Naive thymus-derived CD4-positive, alpha-beta T cell (primary cell): ENCODE results near the gene NDEL1. TPM values are rescaled to one million over a fixed set of nuclear protein-coding genes. Genes with fewer than 3 reads are reported as not detected.
A peak's percentile ranks its signal among the peaks of the same experiment; 100 is the strongest.

Experiments used
- ATAC-seq: fragments of 150-1000 bp; cut with Tn5 transposase; 2 replicates; pipeline ENCODE4 v1.10.0; 2021; ENCODE audit warnings: mild to moderate bottlenecking, moderate library complexity
- CTCF ChIA-PET: fragments of 350-600 bp; sonication (Branson Sonifier 250); formaldehyde crosslinking; loops from one replicate; lab custom pipeline; 2021; ENCODE audit warnings: antibody characterized with exemption; lab: Charles Lee
- POLR2A ChIA-PET: fragments of 350-600 bp; sonication (Branson Sonifier 250); formaldehyde crosslinking; loops from one replicate; lab custom pipeline; 2021; ENCODE audit warnings: antibody characterized with exemption, inconsistent platforms; lab: Charles Lee
- DNase-seq, 9 donors: peaks; one replicate each; pipeline versions ENCODE4 v3.0.0 to v3.0.0-alpha.2; 2020 to 2022; ENCODE audit warnings: mixed read lengths in 1 of 9
- H3K27ac ChIP-seq: one replicate; pipeline ENCODE4 v1.7.0; 2013; ENCODE audit warnings: mild to moderate bottlenecking, low read depth, low read length, moderate library complexity
- H3K27me3 ChIP-seq, 2 donors: one replicate each; pipeline ENCODE4 v1.7.0; 2013; ENCODE audit warnings: low read length in 2 of 2, mild to moderate bottlenecking in 2 of 2, moderate library complexity in 2 of 2; ENCODE audit not compliant: control insufficient read depth in 2 of 2, insufficient read depth in 2 of 2
- H3K36me3 ChIP-seq, 3 experiments: 1 replicate in 2 of 3; 2 replicates in 1 of 3; pipeline ENCODE4 v1.7.0; 2013; ENCODE audit warnings: low read length in 3 of 3, mild to moderate bottlenecking in 3 of 3, moderate library complexity in 1 of 3; ENCODE audit not compliant: insufficient read depth in 3 of 3, control insufficient read depth in 2 of 3
- H3K4me1 ChIP-seq, 2 donors: one replicate each; pipeline ENCODE4 v1.7.0; 2013; ENCODE audit warnings: low read length in 2 of 2, mild to moderate bottlenecking in 2 of 2, moderate library complexity in 1 of 2; ENCODE audit not compliant: control insufficient read depth in 2 of 2, insufficient read depth in 2 of 2
- H3K4me3 ChIP-seq: 2 replicates; pipeline ENCODE4 v1.7.0; 2013; ENCODE audit warnings: mild to moderate bottlenecking, low read length
- H3K9me3 ChIP-seq, 3 experiments: 1 replicate in 2 of 3; 2 replicates in 1 of 3; pipeline ENCODE4 v1.7.0; 2013; ENCODE audit warnings: low read length in 3 of 3; ENCODE audit not compliant: control insufficient read depth in 2 of 3
- H3K27ac Mint-ChIP-seq, 9 donors: one replicate each; pipeline ENCODE4 v1.8.0; 2020 to 2022; ENCODE audit warnings: mixed read lengths in 9 of 9, mild to moderate bottlenecking in 8 of 9, moderate library complexity in 5 of 9, inconsistent platforms in 2 of 9
- H3K27me3 Mint-ChIP-seq, 5 donors: one replicate each; pipeline ENCODE4 v1.8.0; 2021 to 2022; ENCODE audit warnings: mixed read lengths in 5 of 5, mild to moderate bottlenecking in 1 of 5
- H3K36me3 Mint-ChIP-seq, 5 donors: one replicate each; pipeline ENCODE4 v1.8.0; 2020 to 2022; ENCODE audit warnings: mixed read lengths in 5 of 5, mild to moderate bottlenecking in 3 of 5, inconsistent platforms in 1 of 5
- H3K4me1 Mint-ChIP-seq, 7 donors: one replicate each; pipeline ENCODE4 v1.8.0; 2020 to 2022; ENCODE audit warnings: mixed read lengths in 7 of 7, mild to moderate bottlenecking in 3 of 7, inconsistent platforms in 1 of 7
- H3K4me3 Mint-ChIP-seq, 10 donors: one replicate each; pipeline ENCODE4 v1.8.0; 2020 to 2022; ENCODE audit warnings: mild to moderate bottlenecking in 10 of 10, mixed read lengths in 10 of 10, moderate library complexity in 6 of 10, inconsistent platforms in 2 of 10
- H3K9me3 Mint-ChIP-seq, 11 donors: one replicate each; pipeline ENCODE4 v1.8.0; 2020 to 2022; ENCODE audit warnings: mixed read lengths in 11 of 11, mild to moderate bottlenecking in 4 of 11, inconsistent platforms in 1 of 11, moderate library complexity in 1 of 11
- intact Hi-C, 2 donors: fragments of 100-400 bp; cut with micrococcal nuclease; formaldehyde crosslinking; loops; one replicate each; pipeline ENCODE4 v1.15.1; 2023
- polyA plus RNA-seq, 2 donors: library from polyadenylated mRNA; unstranded; fragments of 300-500 nt; fragmentation: Illumina TruSeq; gene quantifications; one replicate each; pipeline ENCODE4 v1.2.3, GENCODE V29; 2021
- total RNA-seq, 6 experiments: library from RNA in 5 of 6; stranded (reverse) in 5 of 6; gene quantifications; 1 replicate in 5 of 6; 2 replicates in 1 of 6; pipeline ENCODE4 v1.2.3 and lab custom pipeline; 2021 to 2026

The NDEL1 gene, protein sequence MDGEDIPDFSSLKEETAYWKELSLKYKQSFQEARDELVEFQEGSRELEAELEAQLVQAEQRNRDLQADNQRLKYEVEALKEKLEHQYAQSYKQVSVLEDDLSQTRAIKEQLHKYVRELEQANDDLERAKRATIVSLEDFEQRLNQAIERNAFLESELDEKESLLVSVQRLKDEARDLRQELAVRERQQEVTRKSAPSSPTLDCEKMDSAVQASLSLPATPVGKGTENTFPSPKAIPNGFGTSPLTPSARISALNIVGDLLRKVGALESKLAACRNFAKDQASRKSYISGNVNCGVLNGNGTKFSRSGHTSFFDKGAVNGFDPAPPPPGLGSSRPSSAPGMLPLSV
- 100 to 1,000 TPM in 4 of 5 experiments, 10 to 100 TPM in 1; 72.6 to 274 (median 116) TPM for total RNA-seq
- polyA plus RNA-seq = 10 to 100 TPM; 53.7 to 73.2 TPM
- total RNA-seq (lab: John Stamatoyannopoulos, UW) = 224 reads per million, percentile 94 among the genes with 10 or more reads in this experiment

DNA sequence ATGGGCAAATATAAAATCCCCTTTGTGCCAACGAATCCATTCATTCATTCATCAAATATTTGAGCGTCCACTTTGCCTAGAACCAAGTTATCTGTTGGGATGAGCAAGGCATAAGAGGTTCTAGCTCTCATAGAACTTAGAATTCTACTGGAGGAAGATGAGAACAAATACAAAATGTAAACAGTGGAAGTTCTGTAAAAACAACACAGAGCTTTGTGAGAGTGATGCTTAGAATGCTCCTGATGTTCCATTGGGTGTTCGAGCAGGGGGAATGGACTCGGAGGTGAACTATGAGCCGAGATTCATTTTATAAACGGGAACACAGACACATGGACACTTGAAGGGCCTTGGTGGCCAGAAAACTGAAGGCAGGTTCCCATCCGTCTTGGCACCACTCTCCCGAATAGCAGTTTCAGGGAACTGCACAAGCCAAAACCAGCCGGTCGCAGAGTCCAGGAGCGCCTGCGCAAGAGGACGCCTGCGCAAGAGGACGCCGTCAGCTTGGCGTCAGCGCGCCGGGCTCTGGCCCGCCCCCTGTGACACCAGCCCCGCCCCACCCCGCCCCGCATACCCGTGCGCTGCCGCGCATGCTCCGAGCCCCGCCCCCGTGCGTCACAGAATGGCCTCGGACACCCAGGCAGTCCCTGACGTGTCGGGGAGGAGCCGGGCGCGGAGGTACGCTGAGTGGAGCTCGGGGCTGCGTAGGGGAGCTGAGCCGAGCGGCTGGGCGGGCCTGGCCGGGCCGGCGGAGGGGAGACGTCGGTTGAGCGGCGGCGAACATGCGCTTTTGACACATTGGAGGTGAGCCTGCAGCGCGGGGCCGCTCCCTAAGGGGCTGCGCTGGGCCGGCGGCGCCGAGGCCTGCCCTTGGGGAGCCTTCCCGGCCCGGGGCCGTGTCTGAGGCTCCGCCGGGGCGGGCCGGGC is at the start of gene NDEL1:
Gene NDEL1, plus strand, starts transcription at position 640 of the 924 bp plus-strand sequence. CDS start 8,388 bp downstream, outside the sequence.
- intact Hi-C loops = loop anchor here (1.0 to 10.0 kb wide), 12 partner anchors 25 to 1423 kb away; partner anchors contain the start of genes PIK3R5 (in 2 of the 2), RPL26 (in 2 of the 2), CNTROB (in 1 of the 2) and CTC1 (in 1 of the 2)
- H3K4me3 Mint-ChIP-seq = peak within 1 kb of the TSS; percentile 94 to 99 (median 96)
- peak; percentile 95 for ATAC-seq
- H3K27ac Mint-ChIP-seq = peak within 1 kb of the TSS; percentile 96 to 100 (median 98)
- Histone ChIP-seq H3K27me3 (no peaks in the 10 kb centered on the region), H3K4me1 (peaks cover 10 to 22% of the 10 kb centered on the region in 2 donors), H3K36me3 (peaks cover 0 to 6% (median 0%) of the 10 kb centered on the region in 3 experiments), H3K4me3 (peak within 1 kb of the TSS; percentile 81), H3K9me3 (no peaks in the 10 kb centered on the region), H3K27ac (peak within 1 kb of the TSS; percentile 100)
- peaks cover 9 to 46% (median 37%) of the 10 kb centered on the region in 7 donors for H3K4me1 Mint-ChIP-seq
- no peaks in the 10 kb centered on the region for H3K9me3 Mint-ChIP-seq
- peaks cover 0 to 8% (median 5%) of the 10 kb centered on the region in 5 donors for H3K36me3 Mint-ChIP-seq
- H3K27me3 Mint-ChIP-seq = no peaks in the 10 kb centered on the region
- POLR2A ChIA-PET = interaction anchor here (0.6 to 1.5 kb wide), 10 partner anchors 43 to 423 kb away, joined by 3 to 12 read pairs (median 4); partner anchors contain the start of gene KRABD2
- CTCF ChIA-PET = interaction anchor here (0.5 to 1.2 kb wide), 5 partner anchors 22 to 447 kb away, joined by 3 to 7 read pairs (median 4); no protein-coding TSS in a partner anchor
- peak; percentile 97 to 99 (median 99) for DNase-seq

DNA sequence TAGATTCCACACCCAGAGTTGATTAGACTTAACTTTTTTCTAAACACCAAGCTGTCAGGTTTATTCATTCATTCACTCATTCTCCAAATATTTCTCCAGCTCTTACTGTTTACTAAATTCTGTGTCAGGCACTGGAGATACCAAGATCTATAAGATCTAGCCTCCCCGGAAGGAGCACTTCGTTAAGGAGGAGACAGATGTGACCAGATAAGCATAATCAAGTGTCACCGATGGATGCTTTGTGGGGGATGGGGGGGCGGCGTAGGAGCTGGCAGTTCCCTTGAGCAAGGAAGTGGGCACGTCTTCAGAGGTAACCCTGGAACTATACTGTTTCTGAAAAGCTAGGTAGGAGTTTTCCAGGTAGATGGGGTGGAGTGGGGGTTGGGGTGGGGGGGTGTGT is 48.8 kb upstream of the NDEL1 start:
- Mint-ChIP-seq H3K9me3 (peaks cover 0 to 7% (median 0%) of the 10 kb centered on the region in 11 donors), H3K4me3 (peak overlapping the region in 3 of 10 donors; percentile 4 to 53 (median 19)), H3K36me3 (peaks cover 3 to 12% (median 5%) of the 10 kb centered on the region in 5 donors), H3K4me1 (peaks cover 19 to 43% (median 33%) of the 10 kb centered on the region in 7 donors), H3K27ac (peak overlapping the region in 6 of 9 donors; percentile 23 to 74 (median 40)), H3K27me3 (peaks cover 0 to 2% (median 0%) of the 10 kb centered on the region in 5 donors)
- Histone ChIP-seq H3K27me3 (no peaks in the 10 kb centered on the region), H3K4me1 (peaks cover 9 to 25% of the 10 kb centered on the region in 2 donors), H3K36me3 (peaks cover 0 to 4% (median 0%) of the 10 kb centered on the region in 3 experiments), H3K4me3 (no peak overlapping the region), H3K9me3 (no peaks in the 10 kb centered on the region), H3K27ac (no peak overlapping the region)
- intact Hi-C loops = loop anchor here (10.0 kb wide), 3 partner anchors 162 to 1372 kb away; partner anchors contain the start of genes PIK3R5 (in 1 of the 2) and RNASEK (in 1 of the 2)
- ATAC-seq = no peak
- ChIA-PET CTCF (interaction anchor here (0.6 kb wide), 1 partner anchor 152 kb away, joined by 3 read pairs; no protein-coding TSS in a partner anchor), POLR2A (no interaction called here)
- DNase-seq = no peak

DNA sequence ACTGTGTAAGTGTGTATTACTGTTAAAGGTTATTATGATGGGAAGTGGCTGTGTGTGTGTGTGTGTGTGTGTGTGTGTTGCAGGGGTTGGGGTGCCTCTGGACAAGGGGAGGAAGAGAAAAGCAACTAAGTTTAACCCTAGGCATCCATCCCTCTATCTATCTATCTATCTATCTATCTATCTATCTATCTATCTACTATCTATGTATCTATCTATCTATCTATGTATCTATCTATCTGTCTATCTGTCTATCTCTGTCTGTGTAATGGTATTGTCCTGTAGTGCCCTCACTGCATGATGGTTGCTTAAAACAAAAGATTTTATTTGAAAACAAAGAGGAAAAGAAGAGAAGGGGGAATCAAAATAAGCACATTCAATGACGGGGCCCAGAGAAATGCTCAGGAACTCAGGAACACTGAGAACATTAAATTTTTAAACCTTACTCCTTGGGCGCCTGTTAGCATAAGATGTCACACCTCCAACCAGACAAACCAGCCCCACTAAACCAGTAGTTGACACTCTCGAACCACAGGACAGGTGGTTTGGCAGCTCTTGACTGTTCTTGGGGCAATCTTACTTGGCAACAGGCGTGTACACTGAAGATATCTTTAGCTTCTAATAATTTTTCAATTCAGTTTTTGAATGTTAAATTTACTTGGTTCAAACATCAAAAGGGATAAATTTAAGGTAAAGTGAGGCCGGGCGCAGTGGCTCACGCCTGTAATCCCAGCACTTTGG is 47.6 kb upstream of the NDEL1 start:
- ChIA-PET CTCF (no interaction called here), POLR2A (no interaction called here)
- Mint-ChIP-seq H3K27me3 (peaks cover 0 to under 1% (median 0%) of the 10 kb centered on the region in 5 donors), H3K36me3 (peaks cover 0 to 3% (median 2%) of the 10 kb centered on the region in 5 donors), H3K4me3 (peak overlapping the region in 1 of 10 donors; percentile 6), H3K9me3 (peaks cover 0 to 7% (median 0%) of the 10 kb centered on the region in 11 donors), H3K27ac (peak overlapping the region in 4 of 9 donors; percentile 4 to 25 (median 17)), H3K4me1 (peaks cover 16 to 30% (median 23%) of the 10 kb centered on the region in 7 donors)
- Histone ChIP-seq H3K9me3 (no peaks in the 10 kb centered on the region), H3K27ac (no peak overlapping the region), H3K4me3 (no peak overlapping the region), H3K27me3 (no peaks in the 10 kb centered on the region), H3K4me1 (peaks cover 8 to 22% of the 10 kb centered on the region in 2 donors), H3K36me3 (no peaks in the 10 kb centered on the region)
- intact Hi-C loops = loop anchor here (10.0 kb wide), 3 partner anchors 163 to 1373 kb away; partner anchors contain the start of genes PIK3R5 (in 1 of the 2) and RNASEK (in 1 of the 2)
- ATAC-seq (no peak), DNase-seq (no peak)

DNA sequence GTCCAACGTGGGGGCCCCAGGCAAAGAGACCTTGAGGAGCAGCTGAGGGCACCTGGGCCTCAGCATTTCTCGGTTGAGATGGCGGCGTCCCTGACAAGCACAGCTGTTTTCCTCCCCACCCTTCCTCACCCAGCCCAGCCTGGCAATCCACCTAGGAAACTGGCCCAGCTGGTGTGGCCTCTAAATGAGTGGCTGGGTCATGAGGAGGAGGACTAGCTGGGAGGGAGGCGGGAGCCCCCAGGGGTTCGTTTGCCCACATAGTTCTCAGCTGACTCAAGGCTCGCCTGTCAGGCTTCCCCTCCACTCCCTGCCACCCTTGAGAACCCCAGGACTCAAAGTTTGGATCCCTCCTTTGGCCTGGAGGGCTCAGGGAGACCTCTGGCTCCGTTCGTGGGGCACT is 44.0 kb upstream of the NDEL1 start:
- Mint-ChIP-seq H3K9me3 (no peaks in the 10 kb centered on the region), H3K27ac (peak overlapping the region in 1 of 9 donors; percentile 28)
- CTCF ChIA-PET = no interaction called here

DNA sequence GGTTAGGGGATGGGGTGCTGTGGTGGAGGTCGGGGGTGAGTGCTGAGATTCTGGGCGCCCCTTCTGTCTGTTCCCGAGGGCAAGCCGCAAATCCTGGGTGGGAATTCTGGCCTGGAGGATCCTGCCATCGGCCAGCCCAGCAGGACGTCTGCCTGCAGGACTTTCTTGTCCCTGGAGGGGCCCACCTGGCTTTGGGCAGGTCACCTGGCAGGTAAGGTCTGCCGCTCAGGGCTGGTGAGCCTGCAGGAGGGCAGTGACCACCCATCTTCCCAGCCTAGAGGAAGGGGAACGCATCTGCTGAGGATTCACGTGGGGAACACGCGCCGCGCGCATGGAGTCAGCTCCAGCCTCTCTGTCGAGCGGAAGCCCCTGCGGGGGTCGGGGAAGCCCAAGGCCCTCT is 43.4 kb upstream of the NDEL1 start:
- Histone ChIP-seq H3K27ac (no peak overlapping the region), H3K9me3 (no peaks in the 10 kb centered on the region), H3K4me3 (no peak overlapping the region), H3K36me3 (no peaks in the 10 kb centered on the region), H3K27me3 (no peaks in the 10 kb centered on the region), H3K4me1 (peaks cover 14 to 25% of the 10 kb centered on the region in 2 donors)
- DNase-seq (no peak), ATAC-seq (no peak)
- intact Hi-C loops = no loop called here
- ChIA-PET POLR2A (interaction anchor here (1.1 to 1.4 kb wide), 2 partner anchors 9 to 43 kb away, joined by 4 to 5 read pairs; partner anchors contain the start of gene NDEL1), CTCF (no interaction called here)
- H3K27ac Mint-ChIP-seq = peak overlapping the region in 1 of 9 donors; percentile 28
- no peak overlapping the region for H3K4me3 Mint-ChIP-seq
- peaks cover 0 to 3% (median 0%) of the 10 kb centered on the region in 5 donors for H3K36me3 Mint-ChIP-seq
- peaks cover 10 to 24% (median 12%) of the 10 kb centered on the region in 7 donors for H3K4me1 Mint-ChIP-seq
- H3K9me3 Mint-ChIP-seq = no peaks in the 10 kb centered on the region
- peaks cover 0 to 18% (median 5%) of the 10 kb centered on the region in 5 donors for H3K27me3 Mint-ChIP-seq

More for the DNA sequence above, 44.0 kb upstream of the NDEL1 start:
- Histone ChIP-seq H3K9me3 (no peaks in the 10 kb centered on the region), H3K4me3 (no peak overlapping the region), H3K27ac (no peak overlapping the region), H3K27me3 (no peaks in the 10 kb centered on the region), H3K4me1 (peaks cover 14 to 26% of the 10 kb centered on the region in 2 donors), H3K36me3 (no peaks in the 10 kb centered on the region)
- Mint-ChIP-seq H3K4me1 (peaks cover 10 to 26% (median 12%) of the 10 kb centered on the region in 7 donors), H3K4me3 (no peak overlapping the region), H3K36me3 (peaks cover 0 to 3% (median 0%) of the 10 kb centered on the region in 5 donors), H3K27me3 (peaks cover 0 to 14% (median 2%) of the 10 kb centered on the region in 5 donors)
- ATAC-seq = no peak
- no peak for DNase-seq
- intact Hi-C loops = no loop called here
- POLR2A ChIA-PET = interaction anchor here (0.7 kb wide), 1 partner anchor 345 kb away, joined by 3 read pairs; no protein-coding TSS in a partner anchor
